Stimulated activated CD4-positive, alpha-beta T cell treated with anti-CD3 and anti-CD28 coated beads, Interleukin-12 subunit alpha, Interleukin-12 subunit beta, amount 100 ng/mL, for 24 hours (primary cell): ENCODE measurements around the gene TFIP11.

Experiments used
- DNase-seq, 2 experiments: peaks; one replicate each; pipeline ENCODE4 v3.0.0-alpha.2; 2020; ENCODE audit warnings: low read depth in 2 of 2

Gene TFIP11

DNA sequence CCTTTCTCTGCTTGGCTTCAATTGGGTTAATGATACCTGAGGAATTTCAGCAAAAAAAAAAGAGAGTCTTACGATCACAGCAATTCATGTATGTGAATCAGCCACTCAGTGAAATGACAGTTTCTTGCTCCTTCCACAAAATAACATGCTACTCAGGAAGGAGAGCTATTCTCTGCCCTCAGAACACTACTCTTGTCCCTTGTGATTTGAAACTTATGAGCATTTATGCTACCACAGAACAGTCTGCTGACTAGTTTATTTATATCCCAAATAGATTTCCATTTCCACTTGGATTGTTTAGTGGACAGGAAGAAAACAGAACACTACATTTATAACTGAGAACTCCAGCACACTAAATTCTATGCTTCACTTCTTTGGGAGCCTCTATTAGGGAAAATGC, 8.5 kb downstream of the TFIP11 start:
- no peak for DNase-seq

DNA sequence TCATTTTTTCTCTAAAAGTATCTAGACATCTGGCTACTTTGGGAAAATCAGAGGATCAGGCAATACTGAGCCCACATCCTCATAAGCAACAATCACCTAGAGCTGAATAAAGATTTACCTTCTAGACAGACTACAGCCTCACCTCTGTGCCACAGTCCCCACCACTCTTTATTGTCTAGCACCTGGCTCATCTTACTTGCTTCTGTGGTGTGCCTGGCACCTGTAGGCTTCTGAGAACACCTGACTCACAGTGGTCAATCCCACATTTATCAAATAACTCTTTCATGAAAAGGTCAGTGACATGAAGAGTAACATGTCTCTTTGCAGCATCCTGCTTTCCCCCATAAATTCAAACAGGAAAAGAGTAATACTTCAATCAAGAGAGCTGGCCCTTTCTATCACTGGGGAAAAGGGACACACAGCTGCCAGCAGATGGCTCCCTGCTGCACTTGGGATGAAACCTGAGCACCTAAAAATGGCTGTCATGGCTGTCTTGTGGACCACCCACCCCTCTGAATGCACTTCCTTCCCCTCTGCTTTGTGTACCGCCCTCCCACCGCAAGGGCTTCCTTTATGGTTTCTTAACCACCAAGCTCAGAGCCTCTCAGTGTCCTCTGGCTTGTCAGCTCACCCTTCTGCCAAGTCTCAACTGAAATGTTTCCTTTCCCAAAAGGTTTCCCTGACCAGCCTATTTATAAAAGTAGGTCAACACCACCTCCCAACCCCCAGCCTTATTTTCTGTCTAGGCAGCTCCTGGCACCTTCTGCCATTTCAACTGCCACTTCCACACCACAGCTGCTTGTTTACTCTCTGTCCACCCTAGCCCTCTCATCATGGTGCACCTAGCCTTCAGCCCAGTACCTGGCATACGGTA, 9.3 kb downstream of the TFIP11 start:
- DNase-seq: no peak

DNA sequence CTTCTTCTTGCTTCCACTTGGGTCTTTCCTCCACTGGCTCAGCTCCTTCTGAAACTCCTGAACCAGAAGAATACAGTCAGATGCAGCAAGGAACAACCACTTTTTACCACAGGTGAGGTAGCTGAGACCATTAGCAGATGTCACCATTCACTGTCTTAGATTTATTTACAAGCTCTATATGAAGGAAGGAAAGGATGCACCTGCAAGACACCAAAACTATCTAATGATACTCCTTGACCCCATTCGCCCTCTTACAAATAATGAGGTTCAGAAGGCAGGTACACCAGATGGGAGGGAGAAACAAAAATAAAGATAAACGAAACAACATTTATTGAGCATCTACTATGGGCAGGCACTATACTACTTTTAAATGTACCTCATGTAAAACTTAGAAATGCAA, 10.3 kb downstream of the TFIP11 start:
- no peak for DNase-seq

DNA sequence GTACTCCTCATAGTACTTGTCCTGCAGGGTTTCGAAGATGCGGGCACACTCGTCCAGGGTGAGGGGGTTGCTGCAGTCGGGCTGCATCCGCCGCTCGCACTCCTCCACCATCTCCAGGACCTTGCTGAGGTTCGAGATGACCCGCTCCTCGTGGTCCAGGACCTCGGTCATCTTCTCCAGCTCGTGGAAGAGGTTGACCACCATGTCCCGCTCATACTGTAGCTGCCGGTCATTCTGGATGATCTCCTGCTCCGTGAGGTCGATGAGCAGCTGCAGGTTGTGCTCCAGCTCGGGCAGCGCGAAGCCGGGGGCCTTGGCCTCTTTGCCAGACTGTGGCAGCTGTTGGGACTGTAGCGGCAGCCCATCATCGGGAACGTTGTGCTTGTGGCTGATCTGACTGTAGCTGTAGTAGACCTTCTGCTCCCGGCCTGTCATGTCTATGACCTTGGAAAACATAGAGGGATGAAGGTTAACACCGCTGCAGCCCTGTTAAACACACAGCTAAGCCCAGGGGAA, 13.0 kb downstream of the TFIP11 start:
- no peak for DNase-seq

DNA sequence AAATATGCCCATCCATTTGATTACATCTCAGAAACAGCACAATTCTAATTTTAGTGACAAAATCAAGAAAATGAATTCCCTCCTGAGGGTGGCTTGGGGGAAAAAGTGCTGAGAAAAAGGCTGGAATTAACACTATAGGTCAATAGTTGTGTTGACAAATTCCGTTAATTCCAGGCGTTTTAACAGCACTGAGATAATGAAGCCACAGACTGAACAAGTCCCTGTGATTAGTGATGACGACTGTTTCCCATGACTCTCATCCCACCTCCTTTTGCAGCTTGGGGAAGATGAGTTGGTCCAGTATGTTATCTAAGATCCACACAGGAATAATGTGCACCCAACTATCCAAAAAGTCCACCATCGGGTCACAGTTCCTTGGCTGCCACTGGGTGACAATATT, 15.8 kb downstream of the TFIP11 start:
- DNase-seq: no peak

DNA sequence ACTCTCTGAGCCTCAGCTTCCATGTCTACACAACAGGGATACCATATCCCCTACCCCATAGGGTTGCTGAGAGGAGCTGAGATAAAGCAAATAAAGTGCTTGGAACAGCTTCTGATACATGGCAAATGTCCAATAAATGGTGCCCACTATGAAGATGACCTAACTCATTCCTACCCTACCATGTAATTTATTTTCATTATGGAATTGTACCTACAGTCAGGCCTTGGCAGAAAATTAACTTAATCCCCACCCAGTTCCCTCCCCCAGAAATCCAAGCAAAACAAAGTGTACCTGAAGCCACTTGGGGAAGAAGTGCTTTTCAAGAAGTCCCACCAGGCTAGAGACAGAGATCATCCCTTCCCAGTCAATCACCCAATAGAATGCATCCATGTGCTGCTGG, 17.8 kb downstream of the TFIP11 start:
- DNase-seq: no peak

DNA sequence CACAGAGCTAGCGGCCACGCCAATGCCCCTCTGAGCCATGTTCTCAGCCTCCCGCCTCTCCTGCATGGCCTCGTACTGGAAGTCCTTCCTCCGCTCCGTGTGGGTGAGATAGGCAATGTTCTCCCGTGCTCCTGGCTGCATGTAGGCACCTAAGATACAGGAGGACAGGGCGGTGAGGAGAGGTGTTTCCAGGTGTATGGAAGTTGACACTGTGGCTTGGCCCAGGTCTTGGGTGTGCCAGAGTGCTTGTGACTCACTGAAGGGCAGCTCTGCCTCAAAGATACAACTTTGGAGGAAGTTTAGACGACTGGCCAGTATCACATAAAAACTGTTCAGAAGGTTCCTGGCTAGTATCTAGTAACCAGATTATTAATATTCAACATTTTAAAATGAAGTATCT, 20.1 kb downstream of the TFIP11 start:
- DNase-seq: no peak

DNA sequence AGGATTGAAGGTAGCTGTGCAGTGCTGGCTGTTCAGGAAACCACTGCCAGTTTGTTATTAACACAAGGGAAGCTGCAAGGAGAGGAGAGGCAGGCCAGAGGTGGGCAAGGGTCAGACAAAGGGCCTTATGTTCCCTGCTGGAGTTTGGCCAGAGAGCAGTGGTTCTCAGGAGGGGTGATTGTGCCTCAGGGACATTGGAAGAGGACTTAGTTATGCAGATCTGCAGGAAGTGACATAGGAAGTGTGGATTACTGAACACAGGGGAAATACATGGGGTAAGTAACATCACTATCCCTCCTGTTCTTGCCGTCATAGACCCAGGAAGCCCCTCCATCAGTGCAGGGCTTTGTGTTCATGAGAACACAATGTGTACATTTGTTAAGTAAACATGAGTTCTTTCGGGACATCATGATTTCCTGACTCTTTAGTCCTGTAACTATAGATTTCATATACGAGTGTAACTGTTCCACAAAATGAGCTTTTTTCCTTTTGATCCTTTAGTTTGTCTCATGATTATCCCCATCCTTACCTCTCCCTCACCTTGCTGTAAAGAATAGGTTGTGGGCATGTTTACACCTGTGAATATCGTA, 22.7 kb downstream of the TFIP11 start:
- no peak for DNase-seq

DNA sequence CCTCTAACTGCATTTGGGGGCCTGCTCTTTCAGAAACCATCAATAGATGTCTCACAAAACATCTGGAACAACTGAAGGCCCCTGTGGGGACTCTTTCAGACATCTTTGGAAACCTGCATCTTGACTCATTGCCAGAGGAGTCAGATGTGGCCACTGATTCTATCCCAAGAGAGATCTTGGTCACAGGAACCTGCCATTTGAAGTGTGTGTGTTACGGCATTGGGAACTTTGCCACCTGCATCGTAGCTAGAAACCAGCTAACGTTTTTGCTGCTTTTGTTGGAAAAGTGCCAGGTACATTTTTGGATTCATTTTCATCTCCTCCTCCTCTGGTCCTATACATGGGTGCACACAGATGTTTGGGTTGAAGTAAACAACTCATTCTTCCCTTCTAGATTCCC, 24.3 kb downstream of the TFIP11 start:
- DNase-seq: no peak

DNA sequence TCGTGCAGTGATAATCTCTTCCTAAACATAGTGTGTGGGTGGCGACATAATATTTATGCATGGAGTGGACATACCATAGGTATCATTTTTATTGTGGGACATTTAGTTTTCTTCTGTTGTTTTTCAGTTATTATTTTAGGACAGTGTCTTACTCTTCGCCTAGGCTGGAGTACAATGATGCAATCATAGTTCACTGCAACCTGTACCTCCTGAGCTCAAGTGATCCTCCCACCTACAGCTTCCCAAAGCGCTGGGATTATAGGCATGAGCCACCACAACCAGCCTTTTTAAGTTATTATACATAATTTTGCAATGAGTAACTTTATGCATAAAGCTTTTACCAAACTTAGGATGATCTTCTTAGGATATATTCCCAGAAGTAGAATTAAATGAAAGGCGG, 25.9 kb downstream of the TFIP11 start:
- DNase-seq: no peak

DNA sequence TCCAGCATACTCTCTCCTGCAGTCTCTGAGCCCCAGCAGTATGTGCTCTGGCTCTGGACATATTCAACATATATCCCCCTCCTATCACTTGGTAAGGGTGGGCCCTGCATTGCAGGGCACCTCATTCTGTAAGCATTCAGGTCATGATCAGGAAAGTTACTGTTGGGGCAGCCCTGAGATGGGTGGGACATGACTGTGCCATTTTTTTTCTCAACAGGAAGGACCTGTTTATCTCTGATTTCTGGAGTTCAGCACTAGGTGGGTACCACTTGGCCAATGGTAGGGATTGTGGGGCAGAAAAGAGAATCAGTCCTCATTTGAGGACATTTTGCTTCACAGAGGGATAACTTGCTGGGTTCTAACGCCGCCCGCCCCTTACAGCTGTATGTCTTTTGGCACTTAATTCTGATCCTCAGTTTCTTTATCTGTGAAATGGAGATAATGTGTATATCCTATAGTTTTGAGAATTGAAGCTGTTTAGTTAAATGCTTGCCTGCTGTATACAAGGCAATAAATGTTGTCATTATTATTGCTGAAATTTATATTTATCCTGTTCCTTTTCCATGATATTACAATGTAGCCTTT, 26.4 kb downstream of the TFIP11 start:
- no peak for DNase-seq

DNA sequence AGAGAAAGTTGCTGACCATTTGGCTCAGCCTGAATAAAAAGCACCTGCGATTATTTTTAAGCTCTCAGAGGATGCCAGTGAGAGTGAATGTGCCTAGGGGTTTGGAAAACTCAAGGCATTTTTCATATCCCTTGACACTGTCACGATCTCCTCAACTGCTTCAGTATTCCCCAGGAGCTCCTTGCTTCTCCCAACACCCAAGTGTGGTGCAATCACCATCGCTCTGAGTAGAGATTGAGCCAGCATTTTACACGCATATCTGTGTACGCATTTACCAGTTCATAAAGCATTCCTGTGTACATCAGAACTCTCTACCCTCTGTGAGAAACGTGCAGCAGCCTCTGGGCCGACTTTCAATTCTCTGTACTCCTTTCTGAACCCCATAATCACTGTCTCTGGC, 27.3 kb downstream of the TFIP11 start:
- no peak for DNase-seq

DNA sequence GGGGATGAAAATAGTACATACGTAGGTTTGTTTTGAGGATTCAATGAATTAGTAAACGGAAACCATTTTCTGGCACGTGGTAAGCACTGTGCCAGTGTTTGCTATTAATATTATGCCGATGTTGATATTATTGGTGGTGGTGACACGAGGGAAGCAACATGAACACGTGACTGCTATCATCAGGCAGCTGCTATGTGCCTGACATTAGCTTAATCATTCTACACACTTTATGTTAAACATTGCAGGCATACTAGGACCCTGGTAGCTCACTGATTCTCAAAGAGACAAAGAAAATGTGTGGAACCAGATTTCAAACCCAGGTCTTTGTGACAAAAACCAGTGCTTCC, 27.9 kb downstream of the TFIP11 start:
- DNase-seq: no peak

DNA sequence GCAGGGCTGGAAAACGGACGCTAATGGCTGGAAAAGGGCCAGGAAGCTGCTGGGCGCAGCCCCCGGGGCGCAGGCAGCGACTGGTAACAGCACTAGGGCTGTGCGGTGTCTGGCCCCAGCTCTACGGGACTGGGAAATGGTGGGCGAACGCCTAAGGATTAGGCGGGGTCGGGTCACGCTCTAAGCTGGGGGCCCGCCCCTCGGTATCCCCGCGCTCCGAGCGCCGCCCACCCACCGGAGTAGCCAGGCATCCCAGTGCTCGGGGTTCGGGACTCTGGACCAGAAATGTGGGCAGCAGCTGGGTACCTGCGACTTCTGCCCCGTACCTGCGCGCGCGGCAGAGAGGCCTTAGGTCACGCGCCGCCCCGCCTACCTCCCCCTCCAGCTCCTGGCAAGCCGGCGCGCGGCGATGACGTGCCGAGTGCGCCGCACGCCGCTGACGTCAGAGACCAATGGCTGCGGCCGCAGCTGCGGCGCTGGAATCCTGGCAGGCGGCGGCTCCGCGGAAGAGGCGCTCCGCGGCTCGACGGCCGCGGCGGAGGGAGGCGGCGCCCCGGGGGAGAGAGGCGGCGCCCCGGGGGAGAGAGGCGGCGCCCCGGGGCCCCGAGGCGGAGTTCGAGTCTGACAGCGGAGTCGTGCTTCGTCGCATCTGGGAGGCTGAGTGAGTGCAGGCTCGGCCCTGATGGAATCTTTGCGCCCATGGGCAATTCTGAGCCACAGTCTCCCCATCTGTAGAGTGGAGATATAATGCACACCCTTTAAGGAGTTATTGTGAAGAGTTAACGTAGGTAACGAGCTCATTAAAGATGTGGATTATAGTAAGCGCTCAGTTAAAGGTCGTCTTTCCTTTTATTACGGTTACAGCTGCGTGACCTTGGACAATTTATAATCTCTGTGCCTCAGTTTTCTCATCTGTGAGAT, 28.6 kb downstream of the TFIP11 start, which contains the start of the genes HPS4 and SRRD:
HPS4 (minus strand) TSS at position 345 of the 921 bp plus-strand sequence. CDS start 2,021 bp downstream, outside the sequence.
SRRD (plus strand) TSS at position 439 of the 921 bp plus-strand sequence; CDS start at position 453, 14 bp downstream.
- peak; percentile 79 to 81 for DNase-seq

DNA sequence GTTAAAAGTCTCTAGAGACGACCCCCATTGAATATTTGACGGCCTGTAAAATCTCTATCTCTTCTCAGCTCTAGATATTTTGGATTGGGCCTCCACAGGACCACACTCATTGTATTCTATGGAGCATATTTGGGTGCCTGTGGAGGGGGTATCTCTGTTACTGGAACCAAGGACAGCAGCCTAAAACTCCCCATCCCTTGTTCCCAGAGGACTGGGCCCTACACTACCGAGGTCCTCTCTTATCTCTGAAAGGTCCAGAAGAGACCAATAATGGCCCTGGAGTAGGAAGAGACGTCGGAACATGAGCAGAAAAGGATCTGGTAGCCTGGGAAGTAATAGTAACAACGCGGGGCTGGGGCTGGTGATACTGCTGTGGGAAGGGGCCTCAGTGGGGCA, 29.2 kb downstream of the TFIP11 start:
- DNase-seq: no peak

DNA sequence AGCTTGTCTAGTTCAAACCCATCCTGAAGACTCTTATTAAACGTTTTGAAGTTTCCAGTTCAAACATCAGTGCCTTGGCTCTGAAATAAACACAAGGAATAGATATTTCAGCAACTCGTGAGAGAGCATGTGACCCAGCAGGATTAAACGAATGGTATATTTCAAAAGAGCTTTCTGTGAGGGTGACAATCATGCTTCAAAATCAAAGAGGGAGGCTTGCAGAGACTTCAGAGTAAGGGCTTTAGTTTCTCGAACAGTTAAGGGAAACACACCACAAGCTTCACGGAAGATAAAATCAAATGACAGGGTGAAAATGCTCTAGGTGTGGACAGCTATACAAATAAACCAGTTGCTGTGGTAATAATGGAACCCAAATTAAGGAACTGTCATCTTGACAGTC, 30.1 kb downstream of the TFIP11 start:
- no peak for DNase-seq

DNA sequence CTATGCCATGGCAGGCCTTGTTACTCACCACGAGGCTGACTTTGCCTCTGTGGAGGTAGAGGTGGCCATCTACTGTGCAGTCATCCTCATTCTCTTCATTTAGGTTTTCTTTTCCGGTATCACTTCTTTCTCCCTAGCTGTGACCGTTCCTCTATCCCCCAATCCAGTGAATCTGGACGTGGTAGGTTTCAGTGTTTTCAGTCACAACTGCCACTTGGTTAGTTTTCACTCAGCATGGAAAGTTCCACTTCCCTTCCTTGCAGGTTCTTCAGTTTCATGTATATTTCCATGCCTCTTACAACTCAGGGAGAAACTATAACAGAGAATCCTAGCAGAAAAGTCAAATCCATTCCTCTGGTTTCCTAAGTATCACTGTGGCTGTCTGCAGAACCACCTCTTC, 30.6 kb downstream of the TFIP11 start:
- no peak for DNase-seq

DNA sequence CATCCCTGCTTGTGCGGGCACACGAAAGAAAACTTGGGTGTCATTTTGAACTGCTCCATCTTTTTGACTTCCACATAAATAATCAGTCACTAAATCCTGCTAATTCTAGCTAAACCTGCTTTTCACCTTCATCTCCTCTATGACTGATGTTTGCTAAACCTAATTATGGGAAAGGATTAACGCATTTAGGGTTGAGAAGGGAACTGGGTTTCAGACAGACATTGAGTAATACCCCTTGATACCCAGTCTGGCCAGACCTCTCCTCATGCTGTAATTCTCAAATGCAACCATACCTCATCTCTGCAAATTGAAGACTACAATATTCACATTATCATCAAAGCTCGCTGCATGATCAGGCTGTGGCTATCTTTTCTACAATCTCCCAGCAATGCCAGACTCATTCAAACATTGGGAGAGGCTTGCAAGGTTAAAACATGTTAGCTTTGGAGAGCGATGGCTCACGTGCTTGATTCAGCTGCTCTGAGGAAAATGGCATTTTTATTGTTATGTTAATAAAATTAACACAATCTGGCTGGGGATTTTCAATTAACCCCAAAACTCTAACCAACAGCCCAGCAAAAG, 31.1 kb downstream of the TFIP11 start:
- no peak for DNase-seq

DNA sequence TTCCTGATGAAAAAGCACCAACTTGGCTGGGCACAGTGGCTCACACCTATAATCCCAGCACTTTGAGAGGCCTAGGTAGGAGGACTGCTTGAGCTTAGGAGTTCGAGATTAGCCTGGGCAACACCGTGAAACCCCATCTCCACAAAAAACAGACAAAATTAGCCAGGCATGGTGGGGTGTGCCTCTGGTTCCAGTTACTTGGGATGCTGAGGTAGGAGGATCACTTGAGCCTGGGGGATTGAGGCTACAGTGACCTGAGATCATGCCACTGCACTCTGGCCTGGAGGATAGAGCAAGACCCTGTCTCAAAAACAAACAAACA, 31.7 kb downstream of the TFIP11 start:
- no peak for DNase-seq

DNA sequence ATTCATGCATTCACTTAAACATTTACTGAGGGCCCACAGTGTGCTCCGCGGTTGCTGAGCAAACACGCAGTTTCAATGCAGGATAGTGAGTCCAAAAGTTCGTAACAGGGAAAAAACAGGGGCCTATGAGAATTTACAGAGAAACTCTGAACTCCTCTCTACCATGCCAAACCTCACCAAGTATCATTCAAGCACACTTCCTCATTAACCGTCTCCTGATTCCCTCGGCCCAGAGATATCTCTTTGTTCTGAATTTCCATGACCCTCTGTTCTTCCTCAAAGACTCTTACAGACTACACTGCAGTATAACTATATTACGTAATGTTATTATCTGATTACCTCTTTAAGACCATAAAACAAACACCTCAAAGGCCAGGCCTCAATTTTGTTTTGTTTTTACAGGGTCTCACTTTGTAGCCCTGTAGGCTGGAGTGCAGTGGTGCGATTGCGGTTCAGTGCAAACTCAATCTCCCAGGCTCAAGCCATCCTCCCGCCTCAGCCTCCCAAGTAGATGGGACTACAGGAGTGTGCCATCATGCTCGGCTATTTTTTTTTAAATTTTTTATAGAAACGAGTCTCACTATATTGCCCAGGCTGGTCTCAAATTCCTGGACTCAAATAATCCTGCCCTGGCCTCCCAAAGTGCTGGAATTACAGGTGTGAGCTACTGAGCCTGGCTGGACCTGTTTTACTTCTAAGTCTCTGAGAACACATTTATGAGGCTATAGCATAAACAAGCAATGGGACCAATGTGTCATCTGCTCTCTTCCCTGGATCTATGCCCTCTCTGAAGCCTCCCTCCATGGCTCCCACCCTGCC, 32.3 kb downstream of the TFIP11 start:
- no peak for DNase-seq
